ENCODE results near the gene AKR1C8. TPM values are rescaled to one million over a fixed set of nuclear protein-coding genes. Genes with fewer than 3 reads are reported as not detected.
"Not testable (repeated sequence)": the region's sequence is repeated elsewhere in the genome, so short reads cannot be mapped to it uniquely, and the experiment has no call there.

AKR1C8 gene
- total and polyA plus RNA-seq, 2 donors (not counting 1 experiment from before 2014, with no cell fraction given) = not detected

DNA sequence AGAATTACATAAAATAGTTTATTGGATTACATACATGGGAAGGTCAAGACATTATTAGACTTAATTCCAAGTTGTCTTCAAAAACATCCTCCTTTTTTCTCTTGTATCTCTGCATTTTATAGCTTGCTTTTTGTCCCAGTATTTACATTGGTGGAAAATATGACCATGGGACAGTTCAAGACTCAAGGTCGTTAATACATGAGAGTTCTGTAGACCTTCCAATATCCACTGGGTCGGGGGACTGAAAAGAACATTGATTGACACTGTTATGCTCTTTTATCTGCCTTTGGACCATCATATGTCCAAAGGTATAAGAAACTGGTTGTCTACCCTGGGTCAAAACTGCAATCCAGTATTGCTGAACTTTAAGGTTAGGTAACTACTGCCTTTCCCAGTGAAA is 48.4 kb upstream of the AKR1C8 start:
- intact Hi-C loops (cut with micrococcal nuclease) = no loop called here
- 80% methylated on average over 1 of the region's 2 CpGs for WGBS (ENCODE audit: insufficient coverage)
- H3K4me1 ChIP-seq (ENCODE audit: control insufficient read depth in 2 of 2, insufficient read depth in 2 of 2, low read length in 2 of 2) = no peaks in the 10 kb centered on the region
- no peak for DNase-seq
- Mint-ChIP-seq H3K4me3 (no peak overlapping the region), H3K4me1 (no peaks in the 10 kb centered on the region), H3K27me3 (peaks cover 6% of the 10 kb centered on the region), H3K27ac (no peak overlapping the region), H3K9me3 (ENCODE audit: insufficient read depth) (peaks cover 7% of the 10 kb centered on the region)
- H3K9ac ChIP-seq (ENCODE audit: low read length) = no peak overlapping the region
- ChIA-PET POLR2A (no interaction called here), CTCF (no interaction called here)
- H3K79me2 ChIP-seq (ENCODE audit: control insufficient read depth, insufficient read depth, low read length) = no peaks in the 10 kb centered on the region
- H3K36me3 ChIP-seq (replicated peaks in 1 of 2; ENCODE audit: control extremely low read depth in 1 of 2, control insufficient read depth in 1 of 2, extremely low read depth in 1 of 2, insufficient read depth in 2 of 2, low read length in 1 of 2) = no peaks in the 10 kb centered on the region
- H3K27ac ChIP-seq (ENCODE audit: low read length in 2 of 2) = no peak overlapping the region
- H3K4me3 ChIP-seq (ENCODE audit: control extremely low read depth in 1 of 5, extremely low read depth in 1 of 5, insufficient read depth in 1 of 5, low read depth in 2 of 5, low read length in 4 of 5) = no peak overlapping the region
- ATAC-seq (ENCODE audit: low read depth) = no peak
- H3K4me2 ChIP-seq (replicated peaks; ENCODE audit: low read depth, low read length, poor library complexity, severe bottlenecking) = no peak overlapping the region
- H2AFZ ChIP-seq (ENCODE audit: insufficient read depth, low read depth, low read length, poor library complexity, severe bottlenecking) = no peak overlapping the region
- no peaks in the 10 kb centered on the region for H4K20me1 ChIP-seq (ENCODE audit: control insufficient read depth, insufficient read depth, low read length, poor library complexity, severe bottlenecking)
- peaks cover 0 to 3% (median 0%) of the 10 kb centered on the region in 3 donors for H3K9me3 ChIP-seq (ENCODE audit: control extremely low read depth in 1 of 3, control insufficient read depth in 2 of 3, insufficient read depth in 1 of 3, low read length in 2 of 3)
- TF ChIP-seq, protein P1, sequence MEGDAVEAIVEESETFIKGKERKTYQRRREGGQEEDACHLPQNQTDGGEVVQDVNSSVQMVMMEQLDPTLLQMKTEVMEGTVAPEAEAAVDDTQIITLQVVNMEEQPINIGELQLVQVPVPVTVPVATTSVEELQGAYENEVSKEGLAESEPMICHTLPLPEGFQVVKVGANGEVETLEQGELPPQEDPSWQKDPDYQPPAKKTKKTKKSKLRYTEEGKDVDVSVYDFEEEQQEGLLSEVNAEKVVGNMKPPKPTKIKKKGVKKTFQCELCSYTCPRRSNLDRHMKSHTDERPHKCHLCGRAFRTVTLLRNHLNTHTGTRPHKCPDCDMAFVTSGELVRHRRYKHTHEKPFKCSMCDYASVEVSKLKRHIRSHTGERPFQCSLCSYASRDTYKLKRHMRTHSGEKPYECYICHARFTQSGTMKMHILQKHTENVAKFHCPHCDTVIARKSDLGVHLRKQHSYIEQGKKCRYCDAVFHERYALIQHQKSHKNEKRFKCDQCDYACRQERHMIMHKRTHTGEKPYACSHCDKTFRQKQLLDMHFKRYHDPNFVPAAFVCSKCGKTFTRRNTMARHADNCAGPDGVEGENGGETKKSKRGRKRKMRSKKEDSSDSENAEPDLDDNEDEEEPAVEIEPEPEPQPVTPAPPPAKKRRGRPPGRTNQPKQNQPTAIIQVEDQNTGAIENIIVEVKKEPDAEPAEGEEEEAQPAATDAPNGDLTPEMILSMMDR (IDR thresholded peaks at IDR 0.05) = no peak
- no peak for TF ChIP-seq EZH2 (IDR thresholded peaks at IDR 0.05; ENCODE audit: borderline replicate concordance, insufficient read depth, low read depth, low read length, poor library complexity, severe bottlenecking)
- no peaks in the 10 kb centered on the region for H3K27me3 ChIP-seq (replicated peaks in 1 of 4; ENCODE audit: control extremely low read depth in 1 of 4, control insufficient read depth in 3 of 4, insufficient read depth in 4 of 4, low read length in 3 of 4)

DNA sequence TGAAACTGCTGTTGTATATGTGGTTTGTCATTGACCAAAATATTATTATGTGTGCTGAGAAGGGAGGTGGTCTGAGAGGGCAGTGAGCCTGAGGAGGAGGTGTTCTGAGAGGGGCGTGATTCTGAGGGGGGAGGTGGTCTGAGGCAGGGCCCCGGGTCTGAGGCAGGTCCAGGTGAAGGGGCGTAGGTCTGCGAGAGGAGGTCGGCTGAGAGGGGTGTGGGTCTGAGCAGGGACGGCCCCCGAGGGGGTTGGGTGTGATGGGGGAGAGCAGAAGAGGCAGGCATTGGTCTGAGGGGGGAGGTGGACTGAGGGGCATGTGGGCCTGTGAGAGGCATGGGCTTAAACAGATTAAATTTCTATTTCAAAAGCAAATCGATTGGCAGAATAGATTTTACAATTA is 44.1 kb upstream of the AKR1C8 start:
- ATAC-seq (ENCODE audit: low read depth) = no peak
- intact Hi-C loops (cut with micrococcal nuclease) = no loop called here
- H3K4me1 ChIP-seq (ENCODE audit: control insufficient read depth in 2 of 2, insufficient read depth in 2 of 2, low read length in 2 of 2) = no peaks in the 10 kb centered on the region
- no peak overlapping the region for H3K27ac ChIP-seq (ENCODE audit: low read length in 2 of 2)
- Mint-ChIP-seq H3K9me3 (ENCODE audit: insufficient read depth) (no peaks in the 10 kb centered on the region), H3K27me3 (peaks cover 4% of the 10 kb centered on the region), H3K4me3 (no peak overlapping the region), H3K27ac (no peak overlapping the region), H3K4me1 (no peaks in the 10 kb centered on the region)
- no peak overlapping the region for H3K4me2 ChIP-seq (replicated peaks; ENCODE audit: low read depth, low read length, poor library complexity, severe bottlenecking)
- no peaks in the 10 kb centered on the region for H3K36me3 ChIP-seq (replicated peaks in 1 of 2; ENCODE audit: control extremely low read depth in 1 of 2, control insufficient read depth in 1 of 2, extremely low read depth in 1 of 2, insufficient read depth in 2 of 2, low read length in 1 of 2)
- H3K79me2 ChIP-seq (ENCODE audit: control insufficient read depth, insufficient read depth, low read length) = no peaks in the 10 kb centered on the region
- ChIA-PET CTCF (no interaction called here), POLR2A (no interaction called here)
- H3K9ac ChIP-seq (ENCODE audit: low read length) = no peak overlapping the region
- peaks cover 0 to 3% (median 0%) of the 10 kb centered on the region in 3 donors for H3K9me3 ChIP-seq (ENCODE audit: control extremely low read depth in 1 of 3, control insufficient read depth in 2 of 3, insufficient read depth in 1 of 3, low read length in 2 of 3)
- no peak overlapping the region for H2AFZ ChIP-seq (ENCODE audit: insufficient read depth, low read depth, low read length, poor library complexity, severe bottlenecking)
- TF ChIP-seq, protein P1 (IDR thresholded peaks at IDR 0.05) = no peak
- H4K20me1 ChIP-seq (ENCODE audit: control insufficient read depth, insufficient read depth, low read length, poor library complexity, severe bottlenecking) = no peaks in the 10 kb centered on the region
- WGBS (ENCODE audit: insufficient coverage) = 98% methylated on average over 7 of the region's 8 CpGs
- no peak for DNase-seq
- no peak overlapping the region for H3K4me3 ChIP-seq (ENCODE audit: control extremely low read depth in 1 of 5, extremely low read depth in 1 of 5, insufficient read depth in 1 of 5, low read depth in 2 of 5, low read length in 4 of 5)
- H3K27me3 ChIP-seq (replicated peaks in 1 of 4; ENCODE audit: control extremely low read depth in 1 of 4, control insufficient read depth in 3 of 4, insufficient read depth in 4 of 4, low read length in 3 of 4) = no peaks in the 10 kb centered on the region

- DNase-seq; H3K27me3 ChIP-seq (replicated peaks in 1 of 4; ENCODE audit: control extremely low read depth in 1 of 4, control insufficient read depth in 3 of 4, insufficient read depth in 4 of 4, low read length in 3 of 4); H3K9me3 Mint-ChIP-seq (ENCODE audit: insufficient read depth); H2AFZ ChIP-seq (ENCODE audit: insufficient read depth, low read depth, low read length, poor library complexity, severe bottlenecking); intact Hi-C loops (cut with micrococcal nuclease); H3K9me3 ChIP-seq (ENCODE audit: control extremely low read depth in 1 of 3, control insufficient read depth in 2 of 3, insufficient read depth in 1 of 3, low read length in 2 of 3); POLR2A ChIA-PET; H3K9ac ChIP-seq (ENCODE audit: low read length); H3K27ac ChIP-seq (ENCODE audit: low read length in 2 of 2); H3K36me3 ChIP-seq (replicated peaks in 1 of 2; ENCODE audit: control extremely low read depth in 1 of 2, control insufficient read depth in 1 of 2, extremely low read depth in 1 of 2, insufficient read depth in 2 of 2, low read length in 1 of 2); H3K4me2 ChIP-seq (replicated peaks; ENCODE audit: low read depth, low read length, poor library complexity, severe bottlenecking); CTCF ChIA-PET; H3K4me1 ChIP-seq (ENCODE audit: control insufficient read depth in 2 of 2, insufficient read depth in 2 of 2, low read length in 2 of 2); ATAC-seq (ENCODE audit: low read depth); H3K4me3 ChIP-seq (ENCODE audit: control extremely low read depth in 1 of 5, extremely low read depth in 1 of 5, insufficient read depth in 1 of 5, low read depth in 2 of 5, low read length in 4 of 5); H3K4me1 Mint-ChIP-seq; H3K27ac Mint-ChIP-seq; H3K4me3 Mint-ChIP-seq; H3K27me3 Mint-ChIP-seq; H4K20me1 ChIP-seq (ENCODE audit: control insufficient read depth, insufficient read depth, low read length, poor library complexity, severe bottlenecking); H3K79me2 ChIP-seq (ENCODE audit: control insufficient read depth, insufficient read depth, low read length): not testable (repeated sequence)
- WGBS (ENCODE audit: insufficient coverage) = 90% methylated on average over 5 of the region's 7 CpGs
These were observed 38.0 kb upstream of the AKR1C8 start for GRCh38 chr10:5222942-5223341.

Measured in B cell (primary cell).